GM19468 (cell line): ENCODE results near the gene MSANTD3.
"Not testable (repeated sequence)": the region's sequence is repeated elsewhere in the genome, so short reads cannot be mapped to it uniquely, and the experiment has no call there.

Experiments
- ATAC-seq: cut with Tn5 transposase; IDR thresholded peaks from one replicate; pipeline ENCODE4 v1.9.1; 2021; ENCODE audit warnings: mild to moderate bottlenecking, moderate library complexity, moderate number of reproducible peaks; ENCODE audit not compliant: unreplicated experiment; ENCODE audit errors: extremely low read depth

Gene MSANTD3

DNA sequence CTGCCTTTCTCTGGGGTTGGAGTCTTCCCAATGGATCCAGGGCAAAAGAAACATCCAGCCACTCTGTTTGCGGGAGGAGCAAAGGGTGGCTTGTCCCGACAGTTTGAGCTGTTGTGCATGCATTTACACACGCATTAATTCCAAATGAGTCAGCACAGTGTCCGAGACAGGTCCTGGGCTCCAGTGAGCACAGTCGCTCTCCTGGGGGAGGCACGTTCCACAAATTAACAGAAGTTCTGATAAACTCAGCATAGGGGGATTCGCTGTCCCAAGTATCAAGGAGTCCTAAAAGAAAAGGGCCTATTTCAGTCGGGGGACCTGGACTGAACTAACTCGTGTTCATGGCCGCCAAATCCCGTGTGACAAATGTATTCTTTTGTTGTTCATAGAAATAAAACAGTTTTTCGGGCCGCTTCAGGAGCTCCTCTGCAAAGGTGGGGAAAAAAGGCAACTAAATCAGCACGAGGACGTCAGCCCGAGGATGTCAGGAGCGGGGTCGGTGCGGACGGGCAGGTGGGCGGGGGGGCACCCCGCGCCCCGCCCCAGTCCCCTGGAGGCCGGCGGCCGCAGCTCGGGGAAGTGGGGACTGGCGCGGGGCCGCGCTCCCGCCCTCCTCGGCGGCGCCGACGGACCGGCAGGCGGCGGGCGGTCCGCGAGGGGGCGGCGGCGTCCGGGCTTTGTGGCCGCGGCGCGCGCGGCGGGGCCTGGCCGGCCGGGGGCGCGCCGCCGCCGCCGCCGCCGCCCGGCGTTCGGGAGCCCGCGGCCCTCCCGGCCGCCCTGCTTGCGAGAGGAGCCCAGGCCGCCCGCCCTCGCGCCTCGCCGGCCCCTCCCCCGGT lies at the start of gene MSANTD3:
Gene MSANTD3, plus strand, starts transcription at position 614 of the 836 bp plus-strand sequence. CDS start 14,796 bp downstream, outside the sequence.
- peak; percentile 43 for ATAC-seq

GRCh38 chr9:100379862-100380261 lies 47.1 kb upstream of the MSANTD3 start:
- no peak for ATAC-seq

- ATAC-seq: not testable (repeated sequence)
Observed at GRCh38 chr9:100392989-100393388, 34.0 kb upstream of the MSANTD3 start.

DNA sequence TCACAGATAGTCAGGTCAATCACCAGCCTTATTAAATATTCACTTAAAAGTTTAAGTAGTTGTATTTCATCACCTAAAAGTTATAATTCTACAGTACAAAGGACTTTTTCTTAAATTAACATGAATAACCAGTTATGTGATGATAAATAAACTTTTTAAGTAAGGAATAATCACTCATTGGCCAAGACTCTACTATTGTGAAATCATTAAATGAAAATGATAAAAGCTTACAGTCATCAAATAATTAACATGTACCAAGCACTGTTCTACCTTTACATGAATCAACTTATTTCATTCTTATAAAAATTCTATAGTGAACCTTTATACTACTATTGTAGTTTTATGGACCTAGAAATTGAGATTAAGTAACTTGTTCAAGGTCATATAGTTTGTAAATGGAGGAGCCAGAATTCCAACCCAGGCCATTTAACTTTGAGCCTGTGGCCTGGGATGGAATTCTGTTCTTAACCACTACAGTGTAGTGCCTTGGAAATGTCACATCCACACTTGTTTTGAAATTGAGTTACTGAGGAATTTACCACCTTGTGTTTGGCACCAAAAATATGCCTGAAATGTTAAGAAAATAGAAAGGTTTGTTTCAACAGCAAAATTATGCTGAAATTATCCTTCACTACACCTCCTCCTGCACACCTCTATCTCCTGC lies 32.8 kb upstream of the MSANTD3 start:
- no peak for ATAC-seq

DNA sequence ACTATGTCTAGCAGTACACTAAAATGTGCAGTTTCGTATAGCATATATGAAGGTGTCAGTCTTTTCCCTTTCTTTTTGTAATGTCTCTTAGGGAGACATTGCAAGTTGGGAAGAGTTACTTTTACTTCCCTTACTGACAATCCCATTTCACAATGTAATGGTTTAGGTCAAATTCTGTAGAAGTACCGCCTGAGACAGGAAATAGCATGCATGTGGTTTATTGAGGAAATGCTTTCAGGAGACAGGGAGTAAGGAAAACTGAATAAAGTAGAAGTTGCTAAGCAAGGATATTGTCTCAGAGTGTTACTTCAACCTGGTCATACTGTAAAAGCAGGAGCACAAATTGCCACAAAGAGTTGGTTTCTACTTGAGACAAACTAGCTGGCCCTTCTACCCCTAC lies 32.1 kb upstream of the MSANTD3 start:
- ATAC-seq: no peak

GRCh38 chr9:100396769-100397168 lies 30.2 kb upstream of the MSANTD3 start:
- no peak for ATAC-seq

GRCh38 chr9:100397529-100398266 lies 29.2 kb upstream of the MSANTD3 start:
- no peak for ATAC-seq

DNA sequence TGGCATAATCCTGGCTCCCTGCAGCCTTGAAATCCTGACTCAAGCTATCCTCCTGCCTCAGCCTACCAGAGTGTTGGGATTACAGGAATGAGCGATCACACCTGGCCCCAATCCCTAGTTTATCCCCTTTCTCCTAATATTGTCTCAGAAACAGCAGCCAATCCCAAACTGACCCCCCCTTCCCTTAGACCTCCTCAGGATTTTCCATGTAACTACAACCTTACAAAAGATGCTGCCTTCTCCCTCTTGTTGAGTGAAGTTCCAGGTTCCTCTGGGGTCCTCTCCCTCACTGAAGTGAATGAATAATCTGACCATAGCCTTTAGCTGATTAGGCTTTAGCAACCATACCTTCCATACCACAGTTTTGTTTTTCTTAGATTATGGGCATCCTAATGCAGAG lies 25.9 kb upstream of the MSANTD3 start:
- ATAC-seq: no peak

DNA sequence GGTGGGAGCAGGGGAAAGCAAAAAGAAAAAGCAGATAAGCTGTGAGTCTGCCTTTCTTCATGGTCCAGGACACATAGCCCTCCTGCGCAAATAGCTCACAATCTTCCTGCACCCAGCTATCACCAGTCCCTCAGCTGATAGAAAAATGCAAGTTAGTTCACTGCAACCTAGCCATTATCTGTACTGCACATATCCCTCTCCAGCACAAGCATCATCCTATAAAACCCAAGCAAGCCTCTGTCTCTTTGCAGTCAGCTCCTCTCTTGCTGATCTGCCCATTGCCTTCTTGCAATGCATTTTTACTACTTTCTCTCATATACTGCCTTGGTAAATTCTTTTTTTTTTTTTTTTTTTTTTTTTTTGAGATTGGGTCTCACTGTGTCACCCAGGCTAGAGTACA lies 20.0 kb upstream of the MSANTD3 start:
- no peak for ATAC-seq

GRCh38 chr9:100408546-100409175 lies 18.3 kb upstream of the MSANTD3 start:
- no peak for ATAC-seq

GRCh38 chr9:100409176-100409556 lies 17.8 kb upstream of the MSANTD3 start:
- no peak for ATAC-seq

DNA sequence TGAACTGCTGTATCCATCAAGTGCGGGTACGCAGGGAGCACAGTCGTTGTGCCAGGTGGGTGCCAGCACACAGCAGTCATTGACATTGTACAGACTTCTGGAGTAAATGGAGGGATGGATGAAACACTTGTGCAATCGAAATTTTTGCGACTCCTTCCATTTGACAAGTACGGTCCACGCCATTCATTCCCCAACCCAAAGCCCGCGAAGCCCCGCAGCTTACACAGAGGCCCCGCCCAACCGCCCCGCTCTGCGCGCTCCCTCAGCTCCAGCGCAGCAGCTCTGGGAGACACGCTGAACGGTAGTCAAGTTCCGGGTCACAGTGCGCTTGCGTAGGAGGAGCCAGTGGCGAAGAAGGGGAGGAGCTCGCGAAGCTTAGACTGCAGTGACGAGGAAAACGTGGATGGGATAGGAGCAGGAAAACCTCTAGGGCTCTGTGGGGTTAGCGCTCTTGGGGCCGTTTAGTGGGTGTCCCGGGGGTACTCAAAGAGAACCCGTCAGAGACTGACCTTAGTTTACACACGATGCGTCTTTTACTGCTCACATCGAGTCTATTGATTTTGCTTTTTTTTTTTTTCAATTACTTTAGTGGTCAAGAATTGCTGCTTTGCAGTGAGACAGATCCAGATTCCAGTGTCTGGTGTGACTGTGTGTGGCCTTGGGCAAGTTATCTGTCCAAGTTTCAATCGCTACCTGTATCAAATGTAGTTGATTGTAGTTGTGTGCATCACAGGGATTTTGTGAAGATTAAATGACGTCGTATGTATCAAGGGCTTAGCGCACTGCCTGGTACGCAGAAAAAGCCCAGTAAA lies 15.3 kb upstream of the MSANTD3 start:
- ATAC-seq: peak; percentile 98

DNA sequence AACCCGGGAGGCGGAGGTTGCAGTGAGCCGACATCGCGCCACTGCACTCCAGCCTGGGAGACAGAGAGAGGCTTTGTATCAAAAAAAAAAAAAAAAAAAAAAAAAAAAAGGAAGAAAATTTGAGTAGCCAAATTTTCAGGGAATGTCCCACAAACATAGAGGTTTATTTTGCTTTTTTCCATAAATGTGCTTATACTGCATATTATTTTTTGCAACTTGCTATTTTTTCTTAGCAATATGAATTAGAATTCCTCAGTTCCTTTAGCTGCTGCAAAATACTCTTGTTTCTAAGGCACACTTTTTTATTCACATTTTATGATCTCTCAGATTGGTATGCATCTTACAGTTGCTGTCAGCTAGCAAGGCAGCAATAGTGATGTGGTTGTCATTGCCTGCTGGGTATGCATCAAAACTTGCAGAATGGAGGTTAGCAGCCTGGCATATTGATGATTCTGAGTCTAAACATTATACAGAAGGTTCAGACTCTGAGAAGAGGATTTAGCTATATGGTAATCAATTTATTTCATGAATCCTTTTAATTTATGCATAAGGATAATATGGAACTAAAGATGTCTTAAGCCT lies 13.0 kb upstream of the MSANTD3 start:
- no peak for ATAC-seq

- no peak for ATAC-seq
Observed at GRCh38 chr9:100417815-100418214, 9.1 kb upstream of the MSANTD3 start.

- ATAC-seq: no peak
Observed at GRCh38 chr9:100419166-100419565, 7.8 kb upstream of the MSANTD3 start.

GRCh38 chr9:100421116-100421515 lies 5.8 kb upstream of the MSANTD3 start:
- ATAC-seq: not testable (repeated sequence)

GRCh38 chr9:100425758-100426157 lies 1.2 kb upstream of the MSANTD3 start:
- ATAC-seq: no peak

- ATAC-seq: no peak
Observed at GRCh38 chr9:100426189-100426529, 784 bp upstream of the MSANTD3 start.
